GM10847 (cell line): ENCODE results near the gene TBC1D22A.

ENCODE experiments used
- POLR2A ChIP-seq: IDR thresholded peaks from 2 replicates; pipeline ENCODE4 v1.6.1; 2011; ENCODE audit not compliant: insufficient read length; ENCODE audit errors: extremely low read depth

TBC1D22A gene

DNA sequence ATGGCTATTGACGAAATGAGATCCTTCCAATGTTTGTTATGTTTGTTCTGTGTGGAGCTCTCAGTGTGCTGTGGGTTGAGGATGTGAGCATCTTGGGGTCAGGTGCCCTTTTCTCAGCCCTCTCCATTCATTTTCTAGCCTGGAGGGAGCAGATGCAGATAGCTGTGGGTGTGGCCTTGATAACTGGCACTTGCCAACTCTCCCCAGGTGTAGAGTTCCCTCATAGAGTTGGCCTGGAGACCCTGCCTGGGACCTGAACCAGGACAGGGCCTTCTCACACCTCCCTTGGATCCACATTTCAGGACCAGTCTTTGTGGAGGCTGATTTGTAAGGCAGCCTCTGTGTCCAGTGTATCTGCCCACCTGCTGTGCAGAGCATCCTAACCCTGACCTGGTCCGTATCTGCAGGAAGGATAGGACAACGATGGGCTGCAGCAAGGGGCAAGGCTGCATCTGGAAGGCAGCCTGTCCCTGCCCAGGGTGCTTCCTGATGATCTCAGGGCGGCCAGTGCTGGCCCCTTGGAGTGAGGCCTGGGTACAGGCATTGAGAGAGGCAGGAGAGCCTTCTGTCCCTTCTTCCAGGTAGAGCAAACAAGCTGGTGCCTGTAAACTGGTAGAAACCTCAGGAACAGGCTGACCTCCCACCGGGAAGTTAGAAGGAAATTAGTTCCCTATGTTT, 245.9 kb downstream of the TBC1D22A start:
- no peak for TF ChIP-seq POLR2A

DNA sequence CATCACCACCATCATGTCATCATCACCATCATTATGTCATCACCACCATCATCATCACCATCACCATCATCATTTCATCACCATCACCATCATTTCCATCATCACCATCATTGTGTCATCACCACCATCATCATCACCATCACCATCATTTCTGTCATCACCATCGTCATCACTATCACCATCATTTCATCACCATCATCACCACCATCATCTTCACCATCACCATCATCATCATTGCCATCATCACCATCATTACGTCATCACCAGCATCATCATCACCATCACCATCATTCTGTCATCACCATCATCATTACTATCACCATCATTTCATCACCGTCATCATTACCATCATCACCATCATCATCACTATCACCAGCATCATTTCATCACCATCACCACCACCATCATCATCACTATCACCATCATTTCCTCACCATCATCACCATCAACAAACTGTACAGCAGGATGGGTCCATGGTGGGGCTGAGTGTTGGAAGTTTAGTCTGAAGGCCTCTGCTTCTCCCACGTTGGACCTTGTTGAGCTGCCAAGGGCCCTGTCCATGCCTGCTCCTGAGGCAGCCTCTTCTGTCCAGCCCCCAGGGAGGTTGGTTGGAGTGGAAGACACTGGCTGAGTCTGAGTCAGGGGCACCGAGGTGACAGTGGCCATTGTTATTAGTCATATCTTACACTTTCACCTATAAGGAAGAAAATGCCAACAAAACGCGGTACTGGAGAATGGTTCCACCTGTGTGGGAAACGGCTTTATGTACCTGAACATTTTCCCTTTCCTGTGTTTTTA, 247.1 kb downstream of the TBC1D22A start:
- no peak for TF ChIP-seq POLR2A

DNA sequence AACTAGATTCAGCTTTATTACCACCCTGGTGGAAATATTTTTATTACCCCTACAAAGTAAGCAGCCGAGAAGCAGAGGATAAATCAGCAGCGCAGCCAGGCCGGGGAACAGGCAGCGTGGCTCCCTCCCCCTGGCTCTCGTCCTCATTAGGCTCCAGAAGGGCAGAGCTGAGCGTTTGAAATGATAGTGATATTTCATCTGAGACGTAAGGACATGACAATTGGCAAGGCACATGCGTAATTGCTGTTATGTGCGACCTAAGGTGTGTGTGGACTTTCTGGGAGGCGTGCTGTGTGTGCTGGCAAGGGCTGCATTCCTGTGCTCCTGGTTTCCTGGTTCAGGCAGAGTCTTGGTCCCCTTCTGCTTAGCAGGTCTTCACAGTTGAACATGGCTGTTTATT, 247.8 kb downstream of the TBC1D22A start:
- no peak for TF ChIP-seq POLR2A

DNA sequence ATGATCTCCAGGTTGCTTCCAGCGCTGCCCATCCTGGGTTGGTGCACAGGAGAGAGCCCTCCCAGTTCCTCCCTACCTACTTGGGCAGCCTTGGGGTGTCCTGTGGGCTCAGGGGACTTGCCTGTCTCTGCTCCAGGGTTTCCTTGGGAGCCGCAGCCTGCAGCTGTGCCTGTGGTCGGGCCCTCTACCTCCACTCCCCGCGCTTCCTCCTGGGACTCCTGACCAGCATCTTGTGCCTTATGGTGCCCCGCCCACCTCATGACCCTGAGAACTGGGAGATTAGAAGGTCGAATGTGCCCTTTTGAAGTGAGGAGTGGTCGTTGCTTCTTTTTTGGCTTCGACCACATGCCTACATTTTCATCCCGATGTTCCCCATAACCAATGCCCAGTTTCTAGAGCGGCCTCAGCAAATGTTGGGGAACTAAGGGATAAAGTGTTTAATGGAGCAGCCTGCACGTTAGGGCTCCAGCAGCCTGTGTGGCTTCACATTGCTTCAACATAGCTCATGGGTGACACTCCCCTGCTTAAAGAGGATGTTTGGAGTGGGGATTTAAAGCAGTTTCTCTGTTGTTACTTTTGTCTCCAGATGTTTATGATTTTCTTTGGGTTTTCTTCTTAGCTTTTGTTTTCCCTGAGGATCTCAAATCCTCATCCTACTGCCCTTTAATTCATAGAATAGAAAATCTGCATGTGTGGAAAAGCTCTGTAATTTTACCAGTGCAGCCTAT, 248.8 kb downstream of the TBC1D22A start:
- no peak for TF ChIP-seq POLR2A

DNA sequence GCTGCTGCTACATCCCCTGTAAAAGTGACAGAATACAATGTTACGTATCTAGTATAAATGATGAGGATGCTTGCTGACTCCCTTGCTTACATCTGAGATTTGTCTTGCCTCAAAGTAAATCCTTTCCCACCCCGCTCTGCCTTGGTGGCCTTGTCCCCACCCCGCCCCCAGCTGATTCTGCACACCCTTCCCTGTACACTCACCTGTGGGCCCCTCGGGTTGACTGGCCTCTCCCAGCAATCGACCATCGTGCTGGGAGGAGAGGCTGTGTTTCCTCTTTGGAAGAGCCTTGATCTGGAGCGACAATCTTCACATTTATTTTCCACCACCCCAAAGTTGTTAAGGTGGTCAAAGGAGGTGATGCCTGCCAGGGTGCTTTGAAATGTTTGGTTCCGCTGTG, 249.4 kb downstream of the TBC1D22A start:
- TF ChIP-seq POLR2A: no peak

DNA sequence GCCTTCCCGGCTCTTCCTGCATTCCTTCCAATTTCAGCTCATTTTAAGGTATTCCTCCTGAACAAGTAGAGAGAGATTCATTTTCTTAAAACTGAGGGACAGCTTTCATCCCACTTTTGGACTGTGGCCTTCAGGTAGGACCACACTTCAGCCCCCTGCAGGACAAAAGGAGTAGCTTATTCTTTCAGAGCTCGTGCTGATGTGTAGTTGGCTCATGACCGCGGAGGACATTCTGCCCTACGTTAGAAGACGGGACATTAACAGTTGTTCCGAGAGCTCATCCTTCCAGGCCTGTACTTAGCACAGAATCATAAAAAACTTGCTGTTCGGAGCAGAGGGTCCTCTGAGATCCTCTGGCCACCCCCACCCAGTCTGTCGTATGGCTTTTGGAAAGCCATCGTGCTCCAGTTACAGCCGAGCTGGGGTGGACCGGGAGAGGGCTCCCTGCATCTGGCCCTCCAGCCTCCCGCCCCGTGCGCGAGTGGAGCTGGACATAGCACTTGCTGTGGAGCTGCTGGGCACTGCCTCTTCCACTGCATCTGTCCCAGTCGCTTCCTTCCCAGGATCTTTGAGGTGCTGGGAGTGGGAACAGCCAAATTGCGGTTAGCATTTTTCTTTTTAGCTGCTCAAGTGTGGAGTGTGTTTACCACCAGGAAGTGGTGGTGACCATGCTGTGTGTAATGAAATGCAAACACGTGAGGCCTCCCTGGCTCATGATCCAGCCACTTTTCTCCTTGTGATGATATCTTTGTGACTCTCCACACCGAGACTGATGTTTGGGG, 250.3 kb downstream of the TBC1D22A start:
- TF ChIP-seq POLR2A: no peak

DNA sequence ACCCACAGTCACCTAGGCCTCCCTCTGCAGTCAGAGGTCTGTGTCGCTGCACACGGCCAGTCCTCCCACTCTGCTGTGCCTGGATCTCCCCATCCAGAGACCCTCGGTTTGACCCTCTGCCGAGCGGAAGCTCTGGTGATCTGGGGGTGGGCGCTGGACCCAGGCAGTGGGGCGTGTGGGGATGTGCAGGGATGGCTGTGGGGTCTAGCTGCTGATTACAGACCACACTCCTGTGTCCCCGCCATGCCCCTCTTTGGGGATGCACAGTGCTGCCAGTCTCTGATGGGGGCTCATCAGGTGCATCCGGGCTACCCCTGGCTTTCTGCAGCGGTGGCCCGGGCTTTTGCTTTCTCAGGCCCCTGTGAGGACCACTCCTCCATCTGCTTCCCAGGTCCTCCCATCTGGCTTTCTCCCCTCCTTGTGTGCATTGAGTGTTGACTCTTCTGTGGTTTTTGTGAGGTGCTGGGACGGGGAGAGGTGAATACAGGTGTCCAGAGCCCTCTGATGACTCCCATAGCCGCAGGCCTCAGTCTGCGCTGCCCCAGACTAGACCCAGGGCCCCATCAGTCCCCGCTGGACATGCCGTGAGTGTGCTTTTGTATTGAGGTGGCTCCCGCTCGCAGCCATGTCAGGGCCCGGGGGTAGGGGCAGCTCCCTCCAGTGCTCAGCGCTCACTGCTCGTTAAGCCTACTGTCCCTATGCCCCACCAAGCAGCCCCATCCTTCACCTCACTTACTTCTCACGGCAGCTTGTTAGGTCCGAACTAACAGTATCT, 251.6 kb downstream of the TBC1D22A start:
- no peak for TF ChIP-seq POLR2A

DNA sequence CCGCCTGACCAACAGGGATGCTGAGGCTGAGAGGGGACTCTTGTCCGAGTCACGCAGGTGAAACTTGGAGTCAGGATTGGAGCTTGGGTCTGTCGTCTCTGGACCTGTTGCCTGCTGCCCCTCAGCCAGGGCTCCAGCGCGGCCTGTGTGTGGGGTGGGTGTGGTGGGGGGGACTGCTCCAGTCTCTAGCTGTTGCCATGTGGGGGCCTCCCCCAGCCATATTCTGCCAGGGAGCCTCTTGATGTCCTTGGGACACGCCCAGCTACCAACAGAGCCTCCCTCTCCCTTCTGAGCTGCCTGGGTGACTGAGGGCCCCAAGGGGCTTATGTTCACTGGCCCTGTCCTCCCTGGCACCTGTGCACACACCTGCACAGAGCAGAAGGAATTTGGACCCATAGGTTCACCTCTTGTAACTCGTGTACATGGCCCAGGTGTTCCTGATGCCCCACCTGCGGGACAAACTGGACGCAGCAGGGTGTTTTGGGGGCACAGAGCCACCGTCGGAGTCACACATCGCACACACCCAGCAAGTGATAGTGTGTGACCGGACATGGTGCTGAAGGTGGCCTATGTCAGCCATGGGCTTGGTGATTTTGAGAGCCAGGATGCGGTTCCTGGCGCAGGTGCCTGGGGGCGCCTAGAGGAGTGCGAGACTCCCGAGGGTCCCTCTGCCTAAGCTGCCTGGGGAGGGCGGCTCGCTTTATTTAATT, 252.3 kb downstream of the TBC1D22A start:
- no peak for TF ChIP-seq POLR2A

DNA sequence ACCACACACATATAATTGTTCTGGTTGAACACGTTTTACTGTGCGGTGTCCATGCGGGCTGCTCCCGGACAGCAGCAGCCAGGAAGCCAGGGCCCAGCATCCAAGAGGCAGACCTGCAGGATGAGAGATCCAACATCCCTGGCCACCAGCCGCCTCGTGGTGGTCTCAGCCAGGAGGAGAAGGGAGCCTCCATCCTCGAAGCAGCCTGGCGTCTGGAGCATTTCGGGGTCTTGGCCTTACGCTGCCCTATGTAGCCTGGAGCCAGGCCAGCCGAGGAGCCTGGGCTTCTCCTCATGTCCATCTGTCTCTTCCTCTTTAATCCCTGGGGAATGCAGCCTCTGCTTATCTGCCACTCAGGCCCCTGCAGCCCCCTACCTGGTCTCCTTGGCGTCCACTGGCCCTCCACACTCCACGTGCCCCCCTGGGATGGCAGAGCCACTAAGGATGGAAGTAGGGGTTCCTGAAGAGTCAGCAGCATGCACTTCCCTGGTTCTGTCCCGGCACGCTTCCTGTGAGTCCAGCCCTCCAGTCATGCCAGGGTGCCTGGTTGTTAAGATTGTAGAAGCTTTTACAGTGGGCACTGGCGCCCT, 253.2 kb downstream of the TBC1D22A start:
- TF ChIP-seq POLR2A: no peak

DNA sequence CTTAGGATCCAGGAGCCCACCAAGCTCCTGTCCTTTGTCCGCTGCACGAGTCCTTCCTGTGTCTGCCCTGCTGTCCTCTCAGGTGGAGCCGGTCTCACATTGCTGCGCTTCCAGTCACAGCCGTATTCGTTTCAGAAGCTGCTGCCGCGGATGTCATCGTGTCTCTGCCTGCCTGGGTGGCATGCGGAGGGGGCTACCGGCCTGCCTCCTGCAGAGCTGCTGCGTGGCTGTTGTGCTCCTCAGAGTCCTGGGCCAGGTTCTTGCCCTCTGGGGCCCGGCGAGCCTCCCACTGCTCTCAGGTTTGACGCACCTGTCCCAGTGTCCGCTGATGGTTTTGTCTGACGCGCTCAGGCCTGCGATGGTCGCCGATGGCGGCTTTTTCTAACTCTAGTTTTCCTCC, 254.2 kb downstream of the TBC1D22A start:
- TF ChIP-seq POLR2A: no peak

DNA sequence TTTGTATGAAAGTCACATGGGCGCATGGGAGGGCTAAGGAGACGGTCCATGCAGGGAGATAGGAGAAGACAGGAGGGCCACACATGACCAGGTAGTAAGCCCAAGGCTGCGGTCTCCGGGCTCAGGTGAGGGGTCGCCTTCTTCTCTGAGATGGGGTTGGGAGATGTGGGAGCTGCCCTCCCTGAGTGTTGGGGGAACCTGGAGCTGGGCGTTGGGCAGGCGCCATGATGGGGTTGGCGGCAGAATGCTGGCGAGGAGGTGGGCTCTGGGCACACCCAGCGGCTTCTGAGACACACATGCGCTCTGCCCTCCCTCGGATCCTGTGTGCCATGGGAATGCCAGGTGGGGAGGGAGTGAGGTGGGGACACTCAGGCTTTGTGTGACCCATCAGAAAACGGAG, 254.8 kb downstream of the TBC1D22A start:
- no peak for TF ChIP-seq POLR2A

DNA sequence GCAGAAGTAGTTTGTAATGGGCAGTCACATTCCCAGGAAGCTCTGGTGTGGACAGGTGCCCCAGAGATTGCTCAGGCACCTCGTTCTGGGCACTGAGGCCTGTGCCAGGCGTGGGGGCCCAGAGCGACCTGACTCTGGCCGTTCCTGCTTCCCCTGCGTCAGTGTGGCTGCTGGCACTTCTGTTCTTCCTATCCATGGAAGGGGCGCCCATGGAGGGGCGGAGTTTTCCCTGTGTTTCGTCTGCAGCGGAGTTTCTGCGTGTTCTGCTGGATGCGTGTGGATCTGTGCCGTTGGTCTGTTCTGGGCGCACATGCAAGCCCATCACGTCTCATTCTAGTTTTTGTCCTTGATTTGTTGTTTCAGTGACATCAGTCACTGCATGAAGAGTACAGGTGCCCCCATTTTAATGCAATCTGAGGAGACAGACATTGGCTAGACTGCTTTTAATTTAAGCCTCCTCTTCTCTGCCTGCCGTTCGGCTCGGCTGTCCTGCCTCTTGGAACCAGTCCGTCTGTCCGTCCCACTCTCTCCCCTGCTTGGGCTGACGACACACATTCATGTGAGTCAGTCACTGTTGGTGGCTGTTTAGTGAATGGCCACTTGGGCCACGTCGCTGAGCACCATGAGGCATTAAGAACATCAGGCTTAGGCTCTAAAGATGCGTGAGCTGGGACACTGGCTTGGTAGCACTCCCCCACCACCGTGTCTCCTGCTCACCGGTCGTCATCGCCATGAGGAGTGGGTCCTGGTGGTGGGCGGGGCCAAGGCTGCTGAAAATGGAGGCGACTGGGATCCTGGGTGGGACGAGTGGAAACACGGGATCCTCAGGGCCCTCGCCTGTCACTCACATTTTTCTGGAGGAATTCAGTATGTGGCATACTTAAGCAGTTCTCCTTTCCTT, 255.8 kb downstream of the TBC1D22A start:
- TF ChIP-seq POLR2A: no peak
